HepG2 (cell line): ENCODE measurements around the gene PIEZO1. TPM values are rescaled to one million over a fixed set of nuclear protein-coding genes. Genes with fewer than 3 reads are reported as not detected.

Experiments
- CERS6 ChIP-seq: sonication (generic); formaldehyde crosslinking; IDR thresholded peaks from 2 replicates; pipeline ENCODE4 v1.5.0; 2020; ENCODE audit warnings: missing genetic modification reagents
- PTBP1 ChIP-seq: fragments of 200-400 bp; formaldehyde crosslinking; IDR thresholded peaks from 2 replicates; pipeline ENCODE4 v1.6.1; 2018; ENCODE audit warnings: low read length, low read depth; ENCODE audit not compliant: poor library complexity, severe bottlenecking
- REST ChIP-seq, 2 experiments: IDR thresholded peaks; 2 replicates each; pipeline ENCODE4 v1.6.1; 2011 to 2012; ENCODE audit warnings: low read length in 2 of 2, borderline replicate concordance in 1 of 2, low read depth in 1 of 2, mild to moderate bottlenecking in 1 of 2, moderate library complexity in 1 of 2
- SMARCC2 ChIP-seq: fragments of 450-650 bp; IDR thresholded peaks from 2 replicates; pipeline ENCODE4 v1.6.1; 2017; ENCODE audit warnings: antibody characterized with exemption, mild to moderate bottlenecking
- ZMAT3 ChIP-seq: sonication (generic); formaldehyde crosslinking; conservative IDR thresholded peaks from 2 replicates; pipeline ENCODE4 v1.7.0; 2021; ENCODE audit warnings: missing genetic modification reagents
- ZMAT5 ChIP-seq: sonication (generic); formaldehyde crosslinking; IDR thresholded peaks from 2 replicates; pipeline ENCODE4 v1.5.0; 2020; ENCODE audit warnings: mild to moderate bottlenecking, low read depth, missing genetic modification reagents, borderline replicate concordance
- polyA plus RNA-seq, 8 experiments: library from polyadenylated mRNA; depleted of rRNA in 3 of 8; stranded (reverse) in 7 of 8; unstranded in 1 of 8; fragments of >200 nt; fragmentation: Illumina TruSeq in 4 of 8; extraction: Trizol in 4 of 8; gene quantifications; 2 replicates each; pipeline versions ENCODE4 v1.2.1 to v1.2.3, GENCODE V29; 2011 to 2016; ENCODE audit warnings: low read depth in 4 of 8, missing spikeins in 1 of 8, mixed read lengths in 1 of 8; ENCODE audit not compliant: insufficient read depth in 1 of 8
- total RNA-seq, 5 experiments: library from RNA; depleted of rRNA; stranded (reverse); fragments of >200 nt; fragmentation: Illumina TruSeq; extraction: Trizol; gene quantifications; 2 replicates each; pipeline ENCODE4 v1.2.3, GENCODE V29; 2016; ENCODE audit warnings: low read depth in 1 of 5
- TF ChIP-seq, protein P1 (sequence below): sonication (generic); formaldehyde crosslinking; IDR thresholded peaks from 2 replicates; pipeline ENCODE4 v1.4.0; 2020; ENCODE audit warnings: mild to moderate bottlenecking, missing genetic modification reagents

PIEZO1 gene
- total and polyA plus RNA-seq, 2 of the 13 experiments (the other 11 are each of a cell fraction or from before 2014, with no cell fraction given), result 67.9 to 85.0 TPM

- TF ChIP-seq, protein P1, sequence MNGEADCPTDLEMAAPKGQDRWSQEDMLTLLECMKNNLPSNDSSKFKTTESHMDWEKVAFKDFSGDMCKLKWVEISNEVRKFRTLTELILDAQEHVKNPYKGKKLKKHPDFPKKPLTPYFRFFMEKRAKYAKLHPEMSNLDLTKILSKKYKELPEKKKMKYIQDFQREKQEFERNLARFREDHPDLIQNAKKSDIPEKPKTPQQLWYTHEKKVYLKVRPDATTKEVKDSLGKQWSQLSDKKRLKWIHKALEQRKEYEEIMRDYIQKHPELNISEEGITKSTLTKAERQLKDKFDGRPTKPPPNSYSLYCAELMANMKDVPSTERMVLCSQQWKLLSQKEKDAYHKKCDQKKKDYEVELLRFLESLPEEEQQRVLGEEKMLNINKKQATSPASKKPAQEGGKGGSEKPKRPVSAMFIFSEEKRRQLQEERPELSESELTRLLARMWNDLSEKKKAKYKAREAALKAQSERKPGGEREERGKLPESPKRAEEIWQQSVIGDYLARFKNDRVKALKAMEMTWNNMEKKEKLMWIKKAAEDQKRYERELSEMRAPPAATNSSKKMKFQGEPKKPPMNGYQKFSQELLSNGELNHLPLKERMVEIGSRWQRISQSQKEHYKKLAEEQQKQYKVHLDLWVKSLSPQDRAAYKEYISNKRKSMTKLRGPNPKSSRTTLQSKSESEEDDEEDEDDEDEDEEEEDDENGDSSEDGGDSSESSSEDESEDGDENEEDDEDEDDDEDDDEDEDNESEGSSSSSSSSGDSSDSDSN, result no peak
- no peak for TF ChIP-seq CERS6 (CRISPR knock-in tag)
- no peak for TF ChIP-seq REST (IDR thresholded peaks at IDR 0.05; ENCODE audit: borderline replicate concordance in 1 of 2, low read depth in 1 of 2, low read length in 2 of 2)
- no peak for TF ChIP-seq ZMAT5 (CRISPR knock-in tag)
- TF ChIP-seq PTBP1, result no peak
- no peak for TF ChIP-seq SMARCC2
- no peak for TF ChIP-seq ZMAT3 (CRISPR knock-in tag)
Measured at GRCh38 chr16:88713568-88714419, 71.2 kb downstream of the PIEZO1 start (continued).
